ENCODE results near the gene HAUS7.

Gene HAUS7

GRCh38 chrX:153493085-153493484, 22.7 kb upstream of the HAUS7 start:
- peaks cover 0 to 4% (median 0%) of the 10 kb centered on the region in 5 donors for H3K9me3 ChIP-seq (ENCODE audit: control insufficient read depth in 5 of 5, low read length in 5 of 5)
- peaks cover 0 to 23% (median 17%) of the 10 kb centered on the region in 5 donors for H3K4me1 ChIP-seq (ENCODE audit: control insufficient read depth in 5 of 5, insufficient read depth in 5 of 5, low read length in 5 of 5)
- no peaks in the 10 kb centered on the region for H3K36me3 ChIP-seq (ENCODE audit: control insufficient read depth in 5 of 5, insufficient read depth in 5 of 5, low read length in 5 of 5)
- no peak overlapping the region for H3K9ac ChIP-seq (ENCODE audit: low read length in 5 of 5)
- peaks cover 7 to 31% (median 23%) of the 10 kb centered on the region in 5 donors for H3K27me3 ChIP-seq (ENCODE audit: control insufficient read depth in 5 of 5, insufficient read depth in 4 of 5, low read length in 5 of 5)
- no peak overlapping the region for H3K4me3 ChIP-seq (ENCODE audit: low read depth in 1 of 5, low read length in 5 of 5)
- no peak overlapping the region for H3K27ac ChIP-seq (ENCODE audit: low read depth, low read length)

- Histone ChIP-seq H3K9ac (ENCODE audit: low read length in 5 of 5) (no peak overlapping the region), H3K27ac (ENCODE audit: low read depth, low read length) (no peak overlapping the region), H3K36me3 (ENCODE audit: control insufficient read depth in 5 of 5, insufficient read depth in 5 of 5, low read length in 5 of 5) (no peaks in the 10 kb centered on the region), H3K4me3 (ENCODE audit: low read depth in 1 of 5, low read length in 5 of 5) (no peak overlapping the region), H3K27me3 (ENCODE audit: control insufficient read depth in 5 of 5, insufficient read depth in 4 of 5, low read length in 5 of 5) (peaks cover 11 to 32% (median 23%) of the 10 kb centered on the region in 5 donors), H3K4me1 (ENCODE audit: control insufficient read depth in 5 of 5, insufficient read depth in 5 of 5, low read length in 5 of 5) (peaks cover 0 to 28% (median 19%) of the 10 kb centered on the region in 5 donors), H3K9me3 (ENCODE audit: control insufficient read depth in 5 of 5, low read length in 5 of 5) (peaks cover 0 to 4% (median 0%) of the 10 kb centered on the region in 5 donors)
Measured at GRCh38 chrX:153492543-153492942, 22.2 kb upstream of the HAUS7 start.

GRCh38 chrX:153491918-153492317, 21.5 kb upstream of the HAUS7 start:
- no peaks in the 10 kb centered on the region for H3K36me3 ChIP-seq (ENCODE audit: control insufficient read depth in 5 of 5, insufficient read depth in 5 of 5, low read length in 5 of 5)
- no peak overlapping the region for H3K27ac ChIP-seq (ENCODE audit: low read depth, low read length)
- no peak overlapping the region for H3K4me3 ChIP-seq (ENCODE audit: low read depth in 1 of 5, low read length in 5 of 5)
- H3K9ac ChIP-seq (ENCODE audit: low read length in 5 of 5): no peak overlapping the region
- peaks cover 0 to 4% (median 0%) of the 10 kb centered on the region in 5 donors for H3K9me3 ChIP-seq (ENCODE audit: control insufficient read depth in 5 of 5, low read length in 5 of 5)
- peaks cover 0 to 28% (median 19%) of the 10 kb centered on the region in 5 donors for H3K4me1 ChIP-seq (ENCODE audit: control insufficient read depth in 5 of 5, insufficient read depth in 5 of 5, low read length in 5 of 5)
- peaks cover 14 to 33% (median 27%) of the 10 kb centered on the region in 5 donors for H3K27me3 ChIP-seq (ENCODE audit: control insufficient read depth in 5 of 5, insufficient read depth in 4 of 5, low read length in 5 of 5)

- H3K4me1 ChIP-seq (ENCODE audit: control insufficient read depth in 5 of 5, insufficient read depth in 5 of 5, low read length in 5 of 5): peaks cover 0 to 28% (median 19%) of the 10 kb centered on the region in 5 donors
- H3K4me3 ChIP-seq (ENCODE audit: low read depth in 1 of 5, low read length in 5 of 5): no peak overlapping the region
- no peaks in the 10 kb centered on the region for H3K36me3 ChIP-seq (ENCODE audit: control insufficient read depth in 5 of 5, insufficient read depth in 5 of 5, low read length in 5 of 5)
- H3K27ac ChIP-seq (ENCODE audit: low read depth, low read length): no peak overlapping the region
- H3K9ac ChIP-seq (ENCODE audit: low read length in 5 of 5): no peak overlapping the region
- H3K9me3 ChIP-seq (ENCODE audit: control insufficient read depth in 5 of 5, low read length in 5 of 5): peaks cover 0 to 4% (median 0%) of the 10 kb centered on the region in 5 donors
- H3K27me3 ChIP-seq (ENCODE audit: control insufficient read depth in 5 of 5, insufficient read depth in 4 of 5, low read length in 5 of 5): peaks cover 14 to 31% (median 25%) of the 10 kb centered on the region in 5 donors
Measured at GRCh38 chrX:153491351-153491914, 21.1 kb upstream of the HAUS7 start.

GRCh38 chrX:153490217-153490930, 20.0 kb upstream of the HAUS7 start:
- Histone ChIP-seq H3K4me1 (ENCODE audit: control insufficient read depth in 5 of 5, insufficient read depth in 5 of 5, low read length in 5 of 5) (peaks cover 0 to 26% (median 16%) of the 10 kb centered on the region in 5 donors), H3K9ac (ENCODE audit: low read length in 5 of 5) (no peak overlapping the region), H3K27ac (ENCODE audit: low read depth, low read length) (no peak overlapping the region), H3K27me3 (ENCODE audit: control insufficient read depth in 5 of 5, insufficient read depth in 4 of 5, low read length in 5 of 5) (peaks cover 11 to 21% (median 21%) of the 10 kb centered on the region in 5 donors), H3K4me3 (ENCODE audit: low read depth in 1 of 5, low read length in 5 of 5) (no peak overlapping the region), H3K36me3 (ENCODE audit: control insufficient read depth in 5 of 5, insufficient read depth in 5 of 5, low read length in 5 of 5) (no peaks in the 10 kb centered on the region), H3K9me3 (ENCODE audit: control insufficient read depth in 5 of 5, low read length in 5 of 5) (peaks cover 0 to 4% (median 0%) of the 10 kb centered on the region in 5 donors)

GRCh38 chrX:153488231-153488914, 18.0 kb upstream of the HAUS7 start:
- Histone ChIP-seq H3K4me3 (ENCODE audit: low read depth in 1 of 5, low read length in 5 of 5) (no peak overlapping the region), H3K27ac (ENCODE audit: low read depth, low read length) (no peak overlapping the region), H3K4me1 (ENCODE audit: control insufficient read depth in 5 of 5, insufficient read depth in 5 of 5, low read length in 5 of 5) (peaks cover 0 to 25% (median 10%) of the 10 kb centered on the region in 5 donors), H3K27me3 (ENCODE audit: control insufficient read depth in 5 of 5, insufficient read depth in 4 of 5, low read length in 5 of 5) (peaks cover 10 to 18% (median 15%) of the 10 kb centered on the region in 5 donors), H3K9me3 (ENCODE audit: control insufficient read depth in 5 of 5, low read length in 5 of 5) (peaks cover 0 to 3% (median 0%) of the 10 kb centered on the region in 5 donors), H3K36me3 (ENCODE audit: control insufficient read depth in 5 of 5, insufficient read depth in 5 of 5, low read length in 5 of 5) (no peaks in the 10 kb centered on the region), H3K9ac (ENCODE audit: low read length in 5 of 5) (no peak overlapping the region)

- Histone ChIP-seq H3K36me3 (ENCODE audit: control insufficient read depth in 5 of 5, insufficient read depth in 5 of 5, low read length in 5 of 5) (no peaks in the 10 kb centered on the region), H3K27me3 (ENCODE audit: control insufficient read depth in 5 of 5, insufficient read depth in 4 of 5, low read length in 5 of 5) (peaks cover 13 to 22% (median 15%) of the 10 kb centered on the region in 5 donors), H3K27ac (ENCODE audit: low read depth, low read length) (no peak overlapping the region), H3K4me1 (ENCODE audit: control insufficient read depth in 5 of 5, insufficient read depth in 5 of 5, low read length in 5 of 5) (peaks cover 0 to 25% (median 10%) of the 10 kb centered on the region in 5 donors), H3K9me3 (ENCODE audit: control insufficient read depth in 5 of 5, low read length in 5 of 5) (no peaks in the 10 kb centered on the region), H3K4me3 (ENCODE audit: low read depth in 1 of 5, low read length in 5 of 5) (no peak overlapping the region), H3K9ac (ENCODE audit: low read length in 5 of 5) (no peak overlapping the region)
Measured at GRCh38 chrX:153487590-153488071, 17.3 kb upstream of the HAUS7 start.

- Histone ChIP-seq H3K9me3 (ENCODE audit: control insufficient read depth in 5 of 5, low read length in 5 of 5) (no peaks in the 10 kb centered on the region), H3K9ac (ENCODE audit: low read length in 5 of 5) (no peak overlapping the region), H3K4me3 (ENCODE audit: low read depth in 1 of 5, low read length in 5 of 5) (no peak overlapping the region), H3K4me1 (ENCODE audit: control insufficient read depth in 5 of 5, insufficient read depth in 5 of 5, low read length in 5 of 5) (peaks cover 0 to 18% (median 10%) of the 10 kb centered on the region in 5 donors), H3K36me3 (ENCODE audit: control insufficient read depth in 5 of 5, insufficient read depth in 5 of 5, low read length in 5 of 5) (no peaks in the 10 kb centered on the region), H3K27me3 (ENCODE audit: control insufficient read depth in 5 of 5, insufficient read depth in 4 of 5, low read length in 5 of 5) (peaks cover 8 to 30% (median 13%) of the 10 kb centered on the region in 5 donors), H3K27ac (ENCODE audit: low read depth, low read length) (no peak overlapping the region)
Measured at GRCh38 chrX:153486171-153486570, 15.8 kb upstream of the HAUS7 start.

GRCh38 chrX:153485396-153486080, 15.2 kb upstream of the HAUS7 start:
- H3K27ac ChIP-seq (ENCODE audit: low read depth, low read length): no peak overlapping the region
- peaks cover 0 to 18% (median 10%) of the 10 kb centered on the region in 5 donors for H3K4me1 ChIP-seq (ENCODE audit: control insufficient read depth in 5 of 5, insufficient read depth in 5 of 5, low read length in 5 of 5)
- H3K4me3 ChIP-seq (ENCODE audit: low read depth in 1 of 5, low read length in 5 of 5): no peak overlapping the region
- H3K9me3 ChIP-seq (ENCODE audit: control insufficient read depth in 5 of 5, low read length in 5 of 5): no peaks in the 10 kb centered on the region
- H3K9ac ChIP-seq (ENCODE audit: low read length in 5 of 5): no peak overlapping the region
- H3K27me3 ChIP-seq (ENCODE audit: control insufficient read depth in 5 of 5, insufficient read depth in 4 of 5, low read length in 5 of 5): peaks cover 13 to 36% (median 14%) of the 10 kb centered on the region in 5 donors
- H3K36me3 ChIP-seq (ENCODE audit: control insufficient read depth in 5 of 5, insufficient read depth in 5 of 5, low read length in 5 of 5): no peaks in the 10 kb centered on the region
